T-helper 17 cell (primary cell): ENCODE data around the gene PHC3. TPM values are rescaled to one million over a fixed set of nuclear protein-coding genes. Genes with fewer than 3 reads are reported as not detected.
"Not testable (repeated sequence)": the region's sequence is repeated elsewhere in the genome, so short reads cannot be mapped to it uniquely, and the experiment has no call there.

Experiments used
- ATAC-seq: fragments of 150-1000 bp; cut with Tn5 transposase; 2 replicates; pipeline ENCODE4 v1.10.0; 2021; ENCODE audit warnings: mild to moderate bottlenecking, moderate library complexity
- DNase-seq, 3 donors: peaks; one replicate each; pipeline versions ENCODE4 v3.0.0 to v3.0.0-alpha.2; 2020 to 2021
- H3K9me3 ChIP-seq: one replicate; pipeline ENCODE4 v1.7.0; 2013; ENCODE audit warnings: low read length, mild to moderate bottlenecking; ENCODE audit not compliant: control insufficient read depth, poor library complexity, severe bottlenecking
- H3K27ac Mint-ChIP-seq: one replicate; pipeline ENCODE4 v1.8.0; 2022; ENCODE audit warnings: mild to moderate bottlenecking, moderate library complexity, mixed read lengths
- H3K27me3 Mint-ChIP-seq: one replicate; pipeline ENCODE4 v1.8.0; 2022; ENCODE audit warnings: mixed read lengths
- H3K36me3 Mint-ChIP-seq: one replicate; pipeline ENCODE4 v1.8.0; 2022; ENCODE audit warnings: low read depth, mixed read lengths
- H3K4me1 Mint-ChIP-seq: one replicate; pipeline ENCODE4 v1.8.0; 2022; ENCODE audit warnings: mild to moderate bottlenecking, mixed read lengths
- H3K4me3 Mint-ChIP-seq: one replicate; pipeline ENCODE4 v1.8.0; 2022; ENCODE audit warnings: mild to moderate bottlenecking, moderate library complexity, mixed read lengths
- total RNA-seq, 4 donors: library from RNA in 2 of 4; stranded (reverse) in 2 of 4; gene quantifications; one replicate each; pipeline ENCODE4 v1.2.3 and lab custom pipeline; 2022 to 2026

The PHC3 gene
- total RNA-seq, 2 donors from 2014 or later = 124 to 134 TPM

- H3K27ac Mint-ChIP-seq, DNase-seq, ATAC-seq, H3K36me3 Mint-ChIP-seq, H3K9me3 ChIP-seq, H3K4me1 Mint-ChIP-seq, H3K4me3 Mint-ChIP-seq: not testable (repeated sequence)
- H3K27me3 Mint-ChIP-seq = peaks cover 47% of the 10 kb centered on the region
Observed at GRCh38 chr3:170206164-170206762, 24.7 kb upstream of the PHC3 start.

- DNase-seq (no peak), ATAC-seq (no peak)
- Mint-ChIP-seq H3K27me3 (peaks cover 44% of the 10 kb centered on the region), H3K4me1 (no peaks in the 10 kb centered on the region), H3K4me3 (no peak overlapping the region), H3K27ac (no peak overlapping the region), H3K36me3 (peaks cover 2% of the 10 kb centered on the region)
- no peaks in the 10 kb centered on the region for H3K9me3 ChIP-seq
Observed at GRCh38 chr3:170205302-170205701, 23.8 kb upstream of the PHC3 start.

GRCh38 chr3:170204509-170204908 lies 23.0 kb upstream of the PHC3 start:
- H3K4me1 Mint-ChIP-seq = peaks cover 4% of the 10 kb centered on the region
- DNase-seq (no peak), ATAC-seq (no peak)
- H3K36me3 Mint-ChIP-seq = peaks cover 2% of the 10 kb centered on the region
- H3K9me3 ChIP-seq = no peaks in the 10 kb centered on the region
- H3K27ac Mint-ChIP-seq = no peak overlapping the region
- peaks cover 36% of the 10 kb centered on the region for H3K27me3 Mint-ChIP-seq
- H3K4me3 Mint-ChIP-seq = no peak overlapping the region

- no peak overlapping the region for H3K4me3 Mint-ChIP-seq
- H3K27ac Mint-ChIP-seq = no peak overlapping the region
- peaks cover 35% of the 10 kb centered on the region for H3K27me3 Mint-ChIP-seq
- no peak for DNase-seq
- no peaks in the 10 kb centered on the region for H3K9me3 ChIP-seq
- no peak for ATAC-seq
- H3K4me1 Mint-ChIP-seq = peaks cover 4% of the 10 kb centered on the region
- H3K36me3 Mint-ChIP-seq = peaks cover 2% of the 10 kb centered on the region
Observed at GRCh38 chr3:170204023-170204472, 22.5 kb upstream of the PHC3 start.

GRCh38 chr3:170203457-170203856 lies 21.9 kb upstream of the PHC3 start:
- Mint-ChIP-seq H3K36me3 (peaks cover 2% of the 10 kb centered on the region), H3K4me1 (peaks cover 4% of the 10 kb centered on the region), H3K27ac (no peak overlapping the region), H3K27me3 (peaks cover 35% of the 10 kb centered on the region), H3K4me3 (no peak overlapping the region)
- H3K9me3 ChIP-seq = no peaks in the 10 kb centered on the region
- ATAC-seq = no peak
- no peak for DNase-seq

GRCh38 chr3:170201527-170201926 lies 20.0 kb upstream of the PHC3 start:
- DNase-seq = no peak
- H3K36me3 Mint-ChIP-seq = peaks cover 2% of the 10 kb centered on the region
- peaks cover 28% of the 10 kb centered on the region for H3K27me3 Mint-ChIP-seq
- H3K4me3 Mint-ChIP-seq = no peak overlapping the region
- no peak overlapping the region for H3K27ac Mint-ChIP-seq
- no peaks in the 10 kb centered on the region for H3K9me3 ChIP-seq
- ATAC-seq = no peak
- peaks cover 4% of the 10 kb centered on the region for H3K4me1 Mint-ChIP-seq

GRCh38 chr3:170200987-170201386 lies 19.5 kb upstream of the PHC3 start:
- peaks cover 23% of the 10 kb centered on the region for H3K27me3 Mint-ChIP-seq
- H3K27ac Mint-ChIP-seq = no peak overlapping the region
- H3K9me3 ChIP-seq = no peaks in the 10 kb centered on the region
- H3K4me1 Mint-ChIP-seq = peaks cover 4% of the 10 kb centered on the region
- no peak overlapping the region for H3K4me3 Mint-ChIP-seq
- H3K36me3 Mint-ChIP-seq = peaks cover 2% of the 10 kb centered on the region
- DNase-seq = no peak
- no peak for ATAC-seq

- Mint-ChIP-seq H3K4me3 (no peak overlapping the region), H3K27ac (no peak overlapping the region), H3K27me3 (peaks cover 11% of the 10 kb centered on the region), H3K36me3 (no peaks in the 10 kb centered on the region), H3K4me1 (peaks cover 6% of the 10 kb centered on the region)
- no peaks in the 10 kb centered on the region for H3K9me3 ChIP-seq
- no peak for ATAC-seq
- DNase-seq = no peak
Observed at GRCh38 chr3:170196833-170197232, 15.3 kb upstream of the PHC3 start.

- H3K36me3 Mint-ChIP-seq, H3K4me1 Mint-ChIP-seq, ATAC-seq, DNase-seq, H3K27ac Mint-ChIP-seq, H3K9me3 ChIP-seq, H3K4me3 Mint-ChIP-seq: not testable (repeated sequence)
- H3K27me3 Mint-ChIP-seq = peaks cover 11% of the 10 kb centered on the region
Observed at GRCh38 chr3:170195759-170196158, 14.2 kb upstream of the PHC3 start.

GRCh38 chr3:170189398-170190256 lies 8.1 kb upstream of the PHC3 start:
- H3K9me3 ChIP-seq = no peaks in the 10 kb centered on the region
- peak overlapping the region; percentile 57 for H3K27ac Mint-ChIP-seq
- DNase-seq = no peak
- no peak overlapping the region for H3K4me3 Mint-ChIP-seq
- H3K27me3 Mint-ChIP-seq = peaks cover 13% of the 10 kb centered on the region
- ATAC-seq = peak; percentile 32
- H3K4me1 Mint-ChIP-seq = peaks cover 10% of the 10 kb centered on the region
- no peaks in the 10 kb centered on the region for H3K36me3 Mint-ChIP-seq

- Mint-ChIP-seq H3K4me1 (peaks cover 29% of the 10 kb centered on the region), H3K27me3 (no peaks in the 10 kb centered on the region), H3K27ac (peak overlapping the region; percentile 97), H3K36me3 (peaks cover 4% of the 10 kb centered on the region), H3K4me3 (peak overlapping the region; percentile 94)
- DNase-seq (no peak), ATAC-seq (peak; percentile 46)
- no peaks in the 10 kb centered on the region for H3K9me3 ChIP-seq
Observed at GRCh38 chr3:170180079-170180907, 1.2 kb downstream of the PHC3 start.

- peaks cover 31% of the 10 kb centered on the region for H3K4me1 Mint-ChIP-seq
- peak overlapping the region; percentile 94 for H3K4me3 Mint-ChIP-seq
- no peaks in the 10 kb centered on the region for H3K27me3 Mint-ChIP-seq
- ATAC-seq (no peak), DNase-seq (no peak)
- no peaks in the 10 kb centered on the region for H3K9me3 ChIP-seq
- H3K27ac Mint-ChIP-seq = peak overlapping the region; percentile 97
- H3K36me3 Mint-ChIP-seq = peaks cover 4% of the 10 kb centered on the region
Observed at GRCh38 chr3:170179432-170179831, 2.1 kb downstream of the PHC3 start.

GRCh38 chr3:170178651-170179050 lies 2.9 kb downstream of the PHC3 start:
- Mint-ChIP-seq H3K36me3 (peaks cover 4% of the 10 kb centered on the region), H3K27ac (peak overlapping the region; percentile 97), H3K27me3 (no peaks in the 10 kb centered on the region), H3K4me3 (peak overlapping the region; percentile 76), H3K4me1 (peaks cover 31% of the 10 kb centered on the region)
- DNase-seq (peak; percentile 17 to 42 (median 32)), ATAC-seq (peak; percentile 70)
- no peaks in the 10 kb centered on the region for H3K9me3 ChIP-seq
